ENCODE results near the gene SLAMF6.
"Not testable (repeated sequence)": the region's sequence is repeated elsewhere in the genome, so short reads cannot be mapped to it uniquely, and the experiment has no call there.

The SLAMF6 gene

DNA sequence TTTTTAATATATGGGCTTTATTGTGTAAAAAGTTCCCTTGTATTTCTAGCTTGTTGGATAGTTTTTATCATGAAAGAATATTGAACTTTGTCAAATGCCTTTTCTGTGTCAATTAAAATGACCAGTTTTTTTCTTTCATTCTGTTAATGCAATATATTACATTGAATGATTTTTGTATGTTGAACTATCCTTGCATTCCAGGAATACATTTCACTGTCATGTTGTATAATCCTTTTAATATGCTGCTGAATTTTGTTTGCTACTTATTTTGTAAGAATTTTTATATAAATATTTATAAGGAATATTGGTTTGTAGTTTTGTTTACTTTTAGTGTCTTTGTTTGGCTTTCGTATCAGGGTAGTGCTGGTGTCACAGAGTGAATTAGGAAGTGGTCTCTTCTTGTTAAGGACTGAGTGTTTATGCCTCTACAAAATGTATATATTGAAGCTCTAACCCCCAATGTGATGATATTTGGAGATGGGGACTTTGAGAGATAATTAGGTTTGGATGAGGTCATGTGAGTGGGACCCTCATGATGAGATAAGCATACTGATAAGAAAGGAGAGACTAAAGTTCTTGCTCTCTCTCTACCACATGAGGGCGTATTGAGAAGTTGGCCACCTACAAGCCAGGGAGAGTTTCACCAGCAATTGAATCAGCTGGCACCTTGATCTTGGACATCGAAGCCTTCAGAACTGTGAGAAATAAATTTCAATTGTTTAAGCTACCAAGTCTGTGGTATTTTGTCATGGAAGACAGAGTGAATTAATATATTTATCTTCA lies 12.0 kb upstream of the SLAMF6 start:
- Histone ChIP-seq H3K9me2 (replicated peaks; ENCODE audit: insufficient read depth, low read length) (no peaks in the 10 kb centered on the region), H3K27ac (ENCODE audit: low read length) (no peak overlapping the region), H4K20me1 (ENCODE audit: insufficient read depth, low read length) (no peaks in the 10 kb centered on the region), H3K4me1 (ENCODE audit: low read length) (peaks cover 15% of the 10 kb centered on the region), H3K9me3 (replicated peaks; ENCODE audit: insufficient read depth, low read length) (no peaks in the 10 kb centered on the region), H3K36me3 (replicated peaks; ENCODE audit: insufficient read depth, low read length) (no peaks in the 10 kb centered on the region), H3K4me2 (ENCODE audit: low read depth, low read length) (no peak overlapping the region), H3K9ac (ENCODE audit: low read length) (no peak overlapping the region), H3K27me3 (replicated peaks; ENCODE audit: insufficient read depth, low read length) (no peaks in the 10 kb centered on the region), H2AFZ (ENCODE audit: low read length) (no peak overlapping the region), H3K4me3 (ENCODE audit: low read length) (no peak overlapping the region), H3K79me2 (ENCODE audit: low read length) (no peaks in the 10 kb centered on the region), H3F3A (ENCODE audit: insufficient read depth, low read length) (peaks cover 5% of the 10 kb centered on the region)
- DNase-seq = no peak
- TF ChIP-seq, protein P1, sequence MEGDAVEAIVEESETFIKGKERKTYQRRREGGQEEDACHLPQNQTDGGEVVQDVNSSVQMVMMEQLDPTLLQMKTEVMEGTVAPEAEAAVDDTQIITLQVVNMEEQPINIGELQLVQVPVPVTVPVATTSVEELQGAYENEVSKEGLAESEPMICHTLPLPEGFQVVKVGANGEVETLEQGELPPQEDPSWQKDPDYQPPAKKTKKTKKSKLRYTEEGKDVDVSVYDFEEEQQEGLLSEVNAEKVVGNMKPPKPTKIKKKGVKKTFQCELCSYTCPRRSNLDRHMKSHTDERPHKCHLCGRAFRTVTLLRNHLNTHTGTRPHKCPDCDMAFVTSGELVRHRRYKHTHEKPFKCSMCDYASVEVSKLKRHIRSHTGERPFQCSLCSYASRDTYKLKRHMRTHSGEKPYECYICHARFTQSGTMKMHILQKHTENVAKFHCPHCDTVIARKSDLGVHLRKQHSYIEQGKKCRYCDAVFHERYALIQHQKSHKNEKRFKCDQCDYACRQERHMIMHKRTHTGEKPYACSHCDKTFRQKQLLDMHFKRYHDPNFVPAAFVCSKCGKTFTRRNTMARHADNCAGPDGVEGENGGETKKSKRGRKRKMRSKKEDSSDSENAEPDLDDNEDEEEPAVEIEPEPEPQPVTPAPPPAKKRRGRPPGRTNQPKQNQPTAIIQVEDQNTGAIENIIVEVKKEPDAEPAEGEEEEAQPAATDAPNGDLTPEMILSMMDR (IDR thresholded peaks at IDR 0.05; ENCODE audit: low read length) = peak; percentile 20; the same call in 1 of the 2 replicates
- TF ChIP-seq EZH2 (optimal IDR thresholded peaks at IDR 0.05; ENCODE audit: low read depth, low read length) = no peak

DNA sequence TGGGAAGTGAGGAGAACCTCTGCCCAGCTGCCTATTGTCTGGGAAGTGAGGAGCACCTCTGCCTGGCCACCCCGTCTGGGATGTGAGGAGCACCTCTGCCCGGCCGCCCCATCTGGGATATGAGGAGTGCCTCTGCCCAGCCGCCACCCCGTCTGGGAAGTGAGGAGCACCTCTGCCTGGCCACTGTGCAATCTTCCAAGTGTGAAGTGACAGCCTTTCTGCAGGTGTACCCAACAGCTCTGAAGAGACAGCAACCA lies 9.4 kb upstream of the SLAMF6 start:
- not testable (repeated sequence) for H3K4me2 ChIP-seq (ENCODE audit: low read depth, low read length); H3K36me3 ChIP-seq (replicated peaks; ENCODE audit: insufficient read depth, low read length); DNase-seq; H3K4me3 ChIP-seq (ENCODE audit: low read length); H4K20me1 ChIP-seq (ENCODE audit: insufficient read depth, low read length); H3K9me3 ChIP-seq (replicated peaks; ENCODE audit: insufficient read depth, low read length); H3K9me2 ChIP-seq (replicated peaks; ENCODE audit: insufficient read depth, low read length); H3K27ac ChIP-seq (ENCODE audit: low read length); H2AFZ ChIP-seq (ENCODE audit: low read length); H3F3A ChIP-seq (ENCODE audit: insufficient read depth, low read length); H3K79me2 ChIP-seq (ENCODE audit: low read length); H3K27me3 ChIP-seq (replicated peaks; ENCODE audit: insufficient read depth, low read length); H3K9ac ChIP-seq (ENCODE audit: low read length); H3K4me1 ChIP-seq (ENCODE audit: low read length)

DNA sequence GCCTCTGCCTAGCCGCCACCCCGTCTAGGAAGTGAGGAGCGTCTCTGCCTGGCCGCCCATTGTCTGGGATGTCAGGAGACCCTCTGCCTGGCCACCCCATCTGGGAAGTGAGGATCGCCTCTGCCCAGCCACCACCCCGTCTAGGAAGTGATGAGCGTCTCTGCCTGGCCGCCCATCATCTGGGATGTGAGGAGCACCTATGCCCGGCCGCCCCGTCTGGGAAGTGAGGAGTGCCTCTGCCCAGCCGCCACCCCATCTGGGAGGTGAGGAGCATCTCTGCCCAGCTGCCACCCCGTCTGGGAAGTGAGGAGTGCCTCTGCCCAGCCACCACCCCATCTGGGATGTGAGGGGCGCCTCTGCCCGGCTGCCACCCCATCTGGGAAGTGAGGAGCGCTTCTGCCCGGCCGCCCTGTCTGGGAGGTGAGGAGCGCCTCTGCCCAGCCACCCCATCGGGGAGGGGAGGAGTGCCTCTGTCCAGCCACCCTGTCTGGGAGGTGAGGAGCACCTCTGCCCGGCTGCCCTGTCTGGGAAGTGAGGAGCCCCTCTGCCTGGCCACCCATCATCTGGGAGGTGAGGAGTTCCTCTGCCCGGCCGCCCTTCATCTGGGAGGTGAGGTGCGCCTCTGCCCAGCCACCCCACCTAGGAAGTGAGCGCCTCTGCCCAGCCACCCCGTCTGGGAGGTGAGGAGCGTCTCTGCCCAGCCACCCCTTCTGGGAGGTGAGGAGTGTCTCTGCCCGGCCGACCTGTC lies 8.9 kb upstream of the SLAMF6 start:
- not testable (repeated sequence) for H3K4me3 ChIP-seq (ENCODE audit: low read length); H3K9ac ChIP-seq (ENCODE audit: low read length); H3K79me2 ChIP-seq (ENCODE audit: low read length); DNase-seq; H3K9me2 ChIP-seq (replicated peaks; ENCODE audit: insufficient read depth, low read length); H3K27me3 ChIP-seq (replicated peaks; ENCODE audit: insufficient read depth, low read length); H4K20me1 ChIP-seq (ENCODE audit: insufficient read depth, low read length); H3K27ac ChIP-seq (ENCODE audit: low read length); H3K4me1 ChIP-seq (ENCODE audit: low read length); H3K9me3 ChIP-seq (replicated peaks; ENCODE audit: insufficient read depth, low read length); H3K4me2 ChIP-seq (ENCODE audit: low read depth, low read length); H3F3A ChIP-seq (ENCODE audit: insufficient read depth, low read length); H2AFZ ChIP-seq (ENCODE audit: low read length); H3K36me3 ChIP-seq (replicated peaks; ENCODE audit: insufficient read depth, low read length)

DNA sequence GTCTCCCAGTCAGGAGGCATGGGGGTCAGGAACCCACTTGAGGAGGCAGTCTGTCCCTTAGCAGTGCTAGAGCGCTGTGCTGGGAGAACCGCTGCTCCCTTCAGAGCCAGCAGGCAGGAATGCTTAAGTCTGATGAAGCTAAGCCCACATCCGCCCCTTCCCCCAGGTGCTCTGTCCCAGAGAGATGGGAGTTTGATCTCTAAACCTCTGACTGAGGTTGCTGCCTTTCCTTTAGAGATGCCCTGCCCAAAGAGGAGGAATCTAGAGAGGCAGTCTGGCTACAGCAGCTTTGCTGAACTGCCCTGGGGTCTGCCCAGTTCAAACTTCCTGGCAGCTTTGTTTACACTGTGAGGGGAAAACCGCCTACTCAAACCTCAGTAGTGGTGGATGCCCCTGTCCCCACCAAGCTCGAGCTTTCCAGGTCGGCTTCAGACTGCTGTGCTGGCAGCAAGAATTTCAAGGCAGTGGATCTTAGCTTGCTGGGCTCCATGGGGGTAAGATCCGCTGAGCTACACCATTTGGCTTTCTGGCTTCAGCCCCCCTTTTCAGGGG lies 6.4 kb upstream of the SLAMF6 start:
- H3K4me2 ChIP-seq (ENCODE audit: low read depth, low read length); H3K27ac ChIP-seq (ENCODE audit: low read length); H3K9me2 ChIP-seq (replicated peaks; ENCODE audit: insufficient read depth, low read length); H3K4me1 ChIP-seq (ENCODE audit: low read length); H3K9ac ChIP-seq (ENCODE audit: low read length); H3K9me3 ChIP-seq (replicated peaks; ENCODE audit: insufficient read depth, low read length); H3K36me3 ChIP-seq (replicated peaks; ENCODE audit: insufficient read depth, low read length); H3K27me3 ChIP-seq (replicated peaks; ENCODE audit: insufficient read depth, low read length); H3K79me2 ChIP-seq (ENCODE audit: low read length); H3F3A ChIP-seq (ENCODE audit: insufficient read depth, low read length); DNase-seq; H2AFZ ChIP-seq (ENCODE audit: low read length); H4K20me1 ChIP-seq (ENCODE audit: insufficient read depth, low read length); H3K4me3 ChIP-seq (ENCODE audit: low read length): not testable (repeated sequence)

GRCh38 chr1:160523789-160524188 lies 734 bp upstream of the SLAMF6 start:
- not testable (repeated sequence) for H3K9me2 ChIP-seq (replicated peaks; ENCODE audit: insufficient read depth, low read length); H3K27ac ChIP-seq (ENCODE audit: low read length); H4K20me1 ChIP-seq (ENCODE audit: insufficient read depth, low read length); H3K4me2 ChIP-seq (ENCODE audit: low read depth, low read length); H3K27me3 ChIP-seq (replicated peaks; ENCODE audit: insufficient read depth, low read length); H3K9ac ChIP-seq (ENCODE audit: low read length); DNase-seq; H3K4me3 ChIP-seq (ENCODE audit: low read length); H3K79me2 ChIP-seq (ENCODE audit: low read length); H3K36me3 ChIP-seq (replicated peaks; ENCODE audit: insufficient read depth, low read length); H3K9me3 ChIP-seq (replicated peaks; ENCODE audit: insufficient read depth, low read length); H2AFZ ChIP-seq (ENCODE audit: low read length)
- Histone ChIP-seq H3K4me1 (ENCODE audit: low read length) (peaks cover 33% of the 10 kb centered on the region), H3F3A (ENCODE audit: insufficient read depth, low read length) (peaks cover 26% of the 10 kb centered on the region)
